ENCODE measurements around the gene BPIFB6.
A peak's percentile ranks its signal among the peaks of the same experiment; 100 is the strongest.

The BPIFB6 gene

GRCh38 chr20:33064572-33065287 is 33.3 kb downstream of the BPIFB6 start:
- DNase-seq, result no peak

DNA sequence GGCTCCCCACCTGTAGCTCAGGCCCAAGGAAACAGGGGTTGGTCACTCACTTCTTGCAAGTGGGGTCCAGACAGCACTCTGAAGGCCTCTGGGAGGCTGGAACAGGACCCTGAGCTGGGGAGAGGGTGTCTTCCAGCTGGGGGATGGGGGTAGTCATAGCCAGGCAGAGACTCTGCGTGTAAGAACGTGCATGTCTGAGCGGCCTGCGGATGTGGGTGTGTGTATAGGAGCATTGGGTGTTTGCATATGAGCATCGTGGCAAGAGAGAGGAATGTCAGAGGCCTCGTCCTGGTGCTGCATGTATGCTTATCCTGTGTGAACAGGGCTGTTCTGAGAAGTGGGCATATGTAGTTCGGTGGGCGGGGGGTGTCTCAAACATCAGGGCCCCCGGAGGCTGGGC is 34.3 kb downstream of the BPIFB6 start:
- DNase-seq, result no peak

DNA sequence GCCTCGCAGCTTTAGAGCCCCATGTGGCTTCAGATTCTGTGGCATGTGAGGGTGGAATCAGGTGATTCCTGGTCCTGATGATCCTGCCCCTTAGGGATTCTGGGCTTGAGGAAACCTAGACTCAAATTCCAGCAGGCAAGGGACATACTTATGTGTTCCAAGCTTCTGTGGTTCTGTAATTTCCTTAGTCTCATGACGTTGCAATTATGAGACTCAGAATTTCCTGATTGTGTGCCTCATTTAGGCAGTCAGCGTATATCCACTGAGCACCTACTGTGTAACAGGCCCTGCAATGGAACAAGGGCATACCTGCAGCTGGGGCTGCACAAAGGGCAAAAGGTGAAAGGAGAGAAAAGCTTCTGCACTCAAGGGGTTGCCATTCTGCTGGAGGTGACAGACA is 36.4 kb downstream of the BPIFB6 start:
- DNase-seq, result peak in 1 of 3 donors; percentile 17

- DNase-seq, result no peak
Measured at GRCh38 chr20:33068251-33068939, 36.9 kb downstream of the BPIFB6 start.

DNA sequence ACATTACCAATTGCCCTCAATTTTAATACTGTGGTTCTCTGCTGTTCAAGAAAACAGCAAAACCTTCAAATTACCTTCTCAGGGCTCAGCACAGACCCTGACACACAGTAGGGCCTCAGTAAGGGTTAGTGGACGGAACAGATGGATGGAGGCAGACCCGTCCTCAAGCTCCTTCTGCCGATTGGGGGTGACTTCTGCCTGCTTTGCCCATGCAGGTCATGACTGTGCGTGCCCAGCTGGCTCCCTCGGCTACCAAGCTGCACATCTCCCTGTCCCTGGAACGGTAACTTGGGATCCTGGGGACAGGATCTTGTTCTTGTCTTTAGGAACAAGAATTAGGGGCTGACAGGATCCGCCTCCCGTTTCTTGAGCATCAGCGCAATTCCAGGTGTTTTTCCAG is 38.2 kb downstream of the BPIFB6 start:
- DNase-seq, result no peak

- DNase-seq, result no peak
Measured at GRCh38 chr20:33070111-33071053, 38.9 kb downstream of the BPIFB6 start.

DNA sequence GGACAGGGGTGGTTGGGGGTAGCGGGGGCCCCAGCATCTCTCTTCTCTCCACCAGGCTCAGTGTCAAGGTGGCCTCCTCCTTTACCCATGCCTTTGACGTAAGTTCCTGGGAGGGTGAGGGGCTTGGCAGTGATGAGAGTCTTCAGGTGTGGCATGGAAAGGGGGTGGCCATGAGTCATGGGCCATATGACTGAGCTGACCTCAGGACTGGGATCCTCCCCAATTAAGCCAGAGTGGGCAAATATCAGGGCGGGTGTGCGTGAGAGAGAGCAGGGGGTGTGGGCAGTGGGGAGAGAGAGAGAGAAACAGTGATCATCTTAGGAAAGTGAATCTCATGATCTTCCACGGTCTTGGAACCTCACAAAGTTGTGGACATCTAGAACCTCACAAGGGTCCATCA is 39.8 kb downstream of the BPIFB6 start:
- no peak for DNase-seq

GRCh38 chr20:33072362-33072761 is 40.9 kb downstream of the BPIFB6 start:
- DNase-seq, result no peak

DNA sequence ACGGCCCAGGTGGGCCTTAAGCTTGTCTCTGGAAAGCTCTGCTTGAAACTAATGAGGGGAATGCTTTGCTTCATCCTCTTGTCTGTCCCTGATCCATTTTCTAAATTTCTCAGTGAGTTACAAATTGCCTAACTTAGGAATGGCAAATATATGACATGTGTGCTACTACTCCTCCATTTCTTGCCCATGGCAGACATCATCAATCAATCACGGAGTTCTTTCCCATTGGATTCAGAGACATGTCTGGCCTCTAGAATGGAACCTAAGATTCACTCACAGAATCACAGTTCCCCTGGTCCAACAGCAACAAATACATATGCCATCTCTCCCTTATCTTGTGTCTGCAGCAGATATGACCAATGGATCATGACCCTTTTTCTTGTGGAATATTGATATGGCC is 41.4 kb downstream of the BPIFB6 start:
- DNase-seq, result no peak

GRCh38 chr20:33074675-33075074 is 43.2 kb downstream of the BPIFB6 start:
- DNase-seq, result no peak

GRCh38 chr20:33075281-33075680 is 43.8 kb downstream of the BPIFB6 start:
- no peak for DNase-seq

- DNase-seq, result peak; percentile 48 to 60 (median 56)
Measured at GRCh38 chr20:33076662-33077372, 45.4 kb downstream of the BPIFB6 start.

GRCh38 chr20:33079259-33079658 is 47.8 kb downstream of the BPIFB6 start, which contains the start of gene BPIFB4:
Gene BPIFB4, plus strand, starts transcription at chr20:33079643. Its CDS starts 1,884 bp downstream, at chr20:33081527.
- DNase-seq, result no peak

DNA sequence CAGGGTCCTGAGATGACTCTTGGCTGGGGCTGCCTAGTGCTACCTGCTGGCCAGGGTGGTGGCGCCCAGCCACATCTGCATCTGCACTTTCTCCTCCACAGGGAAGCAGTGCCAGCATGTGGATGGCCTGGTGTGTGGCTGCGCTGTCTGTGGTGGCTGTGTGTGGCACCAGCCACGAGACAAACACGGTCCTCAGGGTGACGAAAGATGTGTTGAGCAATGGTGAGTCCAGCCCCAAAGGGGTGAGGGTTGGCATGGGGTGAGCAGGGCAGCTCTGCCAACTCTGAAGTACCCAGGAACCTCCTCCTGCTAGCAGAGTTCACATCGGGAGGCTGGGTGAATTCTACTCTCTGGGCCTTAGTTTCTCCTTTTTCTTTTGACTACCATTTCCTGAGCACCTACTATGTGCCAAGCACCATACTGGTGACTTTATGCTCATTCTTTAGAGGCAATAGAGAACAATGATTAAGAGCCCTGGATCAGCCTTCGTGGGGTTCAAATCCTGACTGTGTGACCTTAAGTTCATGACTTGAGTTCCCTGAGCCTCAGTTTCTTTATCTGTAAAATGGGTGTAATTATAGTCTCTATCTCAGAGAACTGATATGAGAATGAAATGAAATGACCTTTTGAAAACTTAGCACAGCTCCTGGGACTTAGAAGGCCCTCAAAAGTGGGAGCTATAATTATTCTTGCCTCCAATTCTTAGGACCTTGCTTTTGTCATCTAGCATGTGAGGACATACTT is 50.1 kb downstream of the BPIFB6 start:
- DNase-seq, result peak; percentile 14 to 38 (median 21)

DNA sequence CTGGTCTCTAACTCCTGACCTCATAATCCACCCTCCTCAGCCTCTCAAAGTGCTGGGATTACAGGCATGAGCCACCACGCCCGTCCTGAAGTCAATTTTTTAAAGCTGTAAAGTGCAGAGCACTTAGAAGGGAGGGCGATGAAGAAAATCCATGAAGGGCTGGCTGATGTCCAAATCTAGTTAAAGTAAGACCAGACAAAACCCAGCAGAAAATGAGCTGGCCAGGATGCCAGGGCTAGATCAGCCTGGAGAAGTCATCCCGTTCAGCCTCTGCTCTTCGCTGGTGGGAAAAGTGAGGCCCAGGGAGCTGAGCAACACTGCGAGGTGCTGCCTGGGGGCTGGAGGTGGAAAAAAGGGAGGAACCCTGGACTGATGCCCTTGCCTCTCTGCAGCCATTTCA is 51.1 kb downstream of the BPIFB6 start:
- DNase-seq, result no peak

- DNase-seq, result no peak
Measured at GRCh38 chr20:33083544-33084340, 52.3 kb downstream of the BPIFB6 start.

- no peak for DNase-seq
Measured at GRCh38 chr20:33084722-33085121, 53.3 kb downstream of the BPIFB6 start.

DNA sequence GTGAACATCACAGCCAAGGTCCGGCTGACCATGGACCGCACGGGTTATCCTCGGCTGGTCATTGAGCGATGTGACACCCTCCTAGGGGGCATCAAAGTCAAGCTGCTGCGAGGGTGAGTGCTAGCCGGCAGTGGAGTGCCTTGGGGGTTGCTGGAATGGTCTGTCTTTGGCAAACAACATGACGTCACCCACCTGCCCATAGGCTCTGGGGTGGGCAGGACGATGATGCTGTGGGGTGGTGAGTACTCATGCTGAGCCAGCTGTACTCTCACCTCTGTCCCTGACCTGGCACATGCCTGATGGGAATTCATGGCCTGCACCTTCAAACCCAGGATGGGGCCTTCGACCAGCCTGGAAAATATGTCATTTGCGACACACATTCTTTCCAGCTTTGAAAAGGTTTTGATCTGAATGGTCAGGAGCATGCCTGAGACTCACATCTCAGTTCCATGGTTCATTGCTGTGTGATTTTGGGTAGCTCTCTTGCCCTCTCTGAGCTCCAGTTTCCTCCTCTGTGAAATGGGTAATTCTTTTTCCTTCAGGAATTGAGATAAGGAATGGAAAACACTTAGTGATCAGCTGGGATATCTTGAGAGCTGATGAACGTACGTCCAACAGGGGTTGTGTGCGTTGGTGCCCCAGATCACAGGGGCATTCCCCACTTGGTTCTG is 54.7 kb downstream of the BPIFB6 start:
- no peak for DNase-seq

DNA sequence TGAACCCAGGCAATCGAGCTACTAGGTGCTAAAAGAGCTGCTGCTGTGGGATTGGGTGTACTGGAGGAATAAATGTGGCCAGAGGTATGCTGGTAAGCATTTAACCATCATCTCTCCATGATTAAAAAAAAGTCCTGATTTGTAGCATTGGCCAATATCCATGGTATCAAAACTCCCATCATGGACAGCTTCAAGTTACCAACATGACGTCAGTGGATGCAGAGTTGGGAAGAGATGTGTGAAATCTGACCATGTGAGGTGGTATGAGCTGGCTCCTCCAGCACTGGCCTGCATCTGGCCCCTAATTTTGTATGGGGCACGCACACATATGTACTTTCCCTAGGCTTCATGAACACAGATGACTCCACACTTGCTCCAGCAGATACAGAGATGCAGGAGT is 59.7 kb downstream of the BPIFB6 start:
- DNase-seq, result no peak

GRCh38 chr20:33091693-33092092 is 60.2 kb downstream of the BPIFB6 start:
- DNase-seq, result no peak
